IPS-NIHi7 (cell line): ENCODE results near the gene TMEM256.
"Not testable (repeated sequence)": the region's sequence is repeated elsewhere in the genome, so short reads cannot be mapped to it uniquely, and the experiment has no call there.

Experiments used
- DNase-seq: peaks from one replicate; pipeline ENCODE4 v3.0.0; 2012; ENCODE audit warnings: mixed read lengths; ENCODE audit errors: extremely low spot score

Gene TMEM256

DNA sequence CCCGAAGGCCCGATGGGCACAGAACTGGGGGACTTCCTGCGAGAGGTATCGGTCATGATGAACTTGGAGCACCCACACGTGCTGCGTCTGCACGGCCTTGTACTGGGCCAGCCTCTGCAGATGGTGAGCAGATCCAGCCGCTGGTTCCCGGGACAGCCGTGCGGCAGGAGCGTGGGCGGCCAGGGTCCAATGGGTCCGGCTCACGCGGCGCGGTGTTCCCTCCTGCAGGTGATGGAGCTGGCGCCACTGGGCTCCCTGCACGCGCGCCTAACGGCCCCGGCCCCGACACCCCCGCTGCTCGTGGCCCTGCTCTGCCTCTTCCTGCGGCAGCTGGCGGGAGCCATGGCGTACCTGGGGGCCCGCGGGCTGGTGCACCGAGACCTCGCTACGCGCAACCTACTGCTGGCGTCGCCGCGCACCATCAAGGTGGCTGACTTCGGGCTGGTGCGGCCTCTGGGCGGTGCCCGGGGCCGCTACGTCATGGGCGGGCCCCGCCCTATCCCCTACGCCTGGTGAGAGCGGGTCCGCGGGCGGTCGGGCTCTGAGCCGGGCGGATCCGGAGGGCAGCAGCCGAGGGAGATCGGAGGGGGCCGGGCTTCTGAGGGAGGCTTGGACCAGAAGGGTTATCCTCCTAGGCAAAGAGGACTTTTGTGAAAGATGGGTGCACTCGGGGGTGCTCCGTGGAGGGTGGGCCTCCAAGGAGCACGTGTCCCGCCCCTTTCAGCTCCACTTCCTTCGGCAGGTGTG lies 20.0 kb downstream of the TMEM256 start:
- peak; percentile 96 for DNase-seq

DNA sequence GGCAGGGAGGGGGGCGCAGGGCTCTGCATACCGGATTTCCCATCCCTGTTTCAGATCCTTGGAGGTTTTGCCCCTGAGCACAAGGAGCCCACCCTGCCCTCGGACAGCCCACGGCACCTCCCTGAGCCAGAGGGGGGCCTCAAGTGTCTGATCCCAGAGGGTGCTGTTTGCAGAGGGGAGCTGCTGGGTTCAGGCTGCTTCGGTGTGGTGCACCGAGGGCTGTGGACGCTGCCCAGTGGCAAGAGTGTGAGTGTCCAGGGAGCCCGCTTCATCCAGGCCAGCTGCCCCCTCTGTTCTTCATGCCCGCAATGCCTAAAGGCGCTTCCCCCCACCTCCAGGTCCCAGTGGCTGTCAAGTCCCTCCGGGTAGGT lies 20.5 kb downstream of the TMEM256 start:
- DNase-seq: no peak

DNA sequence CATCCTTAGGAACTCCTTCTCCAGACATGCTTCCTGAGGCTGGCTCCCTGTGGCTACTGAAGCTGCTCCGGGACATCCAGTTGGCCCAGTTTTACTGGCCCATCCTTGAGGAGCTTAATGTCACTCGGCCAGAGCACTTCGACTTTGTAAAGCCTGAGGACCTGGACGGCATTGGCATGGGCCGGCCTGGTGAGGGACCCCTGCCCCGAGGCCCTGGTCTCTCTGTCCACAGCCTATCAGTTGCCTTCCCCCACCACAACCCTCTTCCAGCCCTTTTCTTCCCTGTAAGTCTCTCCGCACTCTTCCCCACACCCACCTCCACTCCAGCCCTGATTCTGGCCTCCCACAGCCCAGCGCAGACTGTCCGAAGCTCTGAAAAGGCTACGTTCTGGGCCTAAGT lies 21.0 kb downstream of the TMEM256 start:
- DNase-seq: no peak

DNA sequence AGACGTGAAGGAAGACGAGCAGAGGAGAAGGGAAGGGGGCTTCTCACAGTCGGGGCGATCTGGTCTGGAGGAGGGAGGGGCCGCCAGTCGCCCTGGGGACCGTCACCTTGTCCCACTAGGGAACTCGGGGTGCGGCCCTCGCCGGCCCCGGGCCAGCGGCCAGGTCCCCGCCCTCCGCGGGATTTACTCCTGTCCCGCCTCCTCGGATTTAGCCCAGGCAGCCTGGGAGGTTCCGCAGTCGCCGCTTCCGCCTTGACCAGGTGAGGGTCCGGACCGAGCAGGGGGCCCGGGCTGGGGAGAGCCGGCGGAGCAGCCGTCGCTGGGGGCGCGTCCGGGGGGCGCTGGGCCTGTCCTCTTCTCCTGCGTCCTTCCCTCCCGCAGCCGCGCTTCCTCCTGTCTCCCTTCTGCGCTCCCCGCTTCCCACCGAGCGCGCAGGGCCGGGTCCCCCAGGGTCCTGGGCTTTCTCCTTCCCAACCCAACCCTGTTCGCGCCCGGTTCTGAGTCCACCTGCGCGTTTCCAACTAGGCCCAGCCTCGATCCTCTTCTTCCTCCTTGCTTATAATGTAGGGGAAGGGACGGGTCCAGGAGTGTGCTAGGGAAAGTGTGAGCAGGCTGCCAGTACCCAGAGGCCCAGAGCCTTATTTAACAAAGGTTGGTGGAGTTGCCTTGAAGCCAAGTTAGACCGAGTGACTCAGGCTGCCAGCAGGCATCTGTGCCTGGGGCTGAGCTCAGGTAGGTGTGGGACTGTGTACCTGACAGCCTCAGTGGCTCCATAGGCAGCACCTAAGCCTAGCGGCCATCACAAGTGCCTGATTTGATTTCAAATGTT lies 22.8 kb downstream of the TMEM256 start, which contains the start of gene TNK1:
Gene TNK1, plus strand, starts transcription at position 235 of the 829 bp plus-strand sequence. CDS start 1,838 bp downstream, outside the sequence.
- DNase-seq: peak; percentile 68

DNA sequence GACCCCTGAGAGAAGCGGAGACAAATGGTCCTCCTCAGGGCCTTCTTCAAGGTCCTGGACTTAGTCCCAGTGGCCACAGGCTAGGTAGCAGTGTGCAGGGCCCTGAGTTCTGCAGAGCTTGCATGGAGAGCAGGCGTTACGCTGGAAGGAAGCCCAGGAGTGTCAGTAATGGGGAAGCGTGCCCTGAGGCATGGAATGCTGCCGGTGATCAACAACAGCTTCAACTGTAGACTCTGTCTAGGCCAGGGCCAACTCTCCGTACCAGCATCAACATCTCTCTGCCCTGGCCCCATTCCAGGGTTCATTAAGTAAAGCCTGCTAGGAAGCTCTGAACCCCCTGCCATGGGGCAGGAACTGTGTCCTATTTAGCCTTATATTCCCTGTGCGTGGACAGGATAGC lies 23.6 kb downstream of the TMEM256 start:
- DNase-seq: peak; percentile 35

DNA sequence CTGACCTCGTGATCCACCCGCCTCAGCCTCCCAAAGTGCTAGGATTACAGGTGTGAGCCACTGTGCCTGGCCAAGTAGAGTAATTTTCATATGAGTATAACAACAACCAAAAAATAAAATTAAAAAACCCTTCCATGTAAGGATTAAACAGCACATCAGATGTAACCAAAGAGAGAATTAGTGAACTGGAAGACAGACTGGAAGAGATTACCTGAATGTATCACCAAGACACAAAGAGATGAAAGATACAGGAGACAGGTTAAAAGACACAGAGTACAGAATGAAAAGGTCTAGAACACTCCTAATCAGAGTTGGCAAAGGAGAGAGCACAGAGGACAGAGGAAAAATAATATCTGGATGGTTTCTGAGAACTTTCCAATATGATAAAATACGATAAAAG lies 24.8 kb downstream of the TMEM256 start:
- no peak for DNase-seq

DNA sequence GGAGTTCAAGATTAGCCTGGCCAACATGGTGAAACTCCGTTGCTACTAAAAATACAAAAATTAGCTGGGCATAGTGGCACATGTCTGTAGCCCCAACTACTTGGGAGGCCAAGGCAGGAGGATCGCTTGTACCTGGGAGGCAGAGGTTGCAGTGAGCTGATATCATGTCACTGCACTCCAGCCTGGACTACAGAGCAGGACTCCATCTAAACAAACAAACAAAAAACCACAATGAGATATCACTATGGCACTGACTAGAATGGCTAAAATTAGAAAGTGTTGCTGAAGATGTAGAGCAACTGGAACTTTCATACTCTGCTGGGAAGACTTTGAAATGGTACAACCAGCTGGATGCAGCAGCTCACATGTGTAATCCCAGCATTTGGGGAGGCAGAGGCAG lies 29.5 kb downstream of the TMEM256 start:
- no peak for DNase-seq

DNA sequence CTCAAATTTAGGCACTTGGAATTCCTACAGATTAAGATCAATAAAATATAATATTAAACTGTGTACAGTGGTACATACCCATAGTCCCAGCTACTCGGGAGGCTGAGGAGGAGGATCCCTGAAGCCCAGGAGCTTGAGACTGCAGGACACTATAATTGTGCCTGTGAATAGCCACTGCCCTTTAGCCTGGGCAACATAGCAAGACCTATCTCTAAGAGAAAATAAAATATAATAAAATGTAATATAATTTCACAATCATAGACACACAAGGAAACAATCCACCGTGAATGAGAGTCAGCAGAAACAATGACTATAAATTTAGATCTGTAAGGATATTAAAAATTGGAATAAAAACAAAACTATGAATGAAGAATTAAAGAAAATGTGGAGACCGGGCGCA lies 33.0 kb downstream of the TMEM256 start:
- no peak for DNase-seq

DNA sequence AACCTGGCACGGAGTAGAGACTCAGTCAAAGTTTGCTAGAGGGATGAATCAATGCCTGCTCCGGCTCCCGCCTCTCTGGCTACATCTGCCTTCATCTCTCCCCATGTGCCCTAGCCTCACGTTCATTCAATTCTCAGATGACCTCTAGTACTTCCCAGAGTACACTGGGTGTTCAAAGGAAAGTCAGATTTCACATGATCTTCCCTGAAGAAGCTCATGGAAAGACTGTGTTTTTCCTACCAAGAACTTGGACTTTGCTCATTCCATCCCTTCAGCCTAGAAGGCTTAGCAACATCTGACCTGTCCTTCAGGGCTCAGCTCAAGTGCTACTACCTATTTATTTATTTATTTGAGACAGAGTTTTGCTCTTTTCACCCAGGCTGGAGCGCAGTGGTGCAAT lies 34.1 kb downstream of the TMEM256 start:
- no peak for DNase-seq

DNA sequence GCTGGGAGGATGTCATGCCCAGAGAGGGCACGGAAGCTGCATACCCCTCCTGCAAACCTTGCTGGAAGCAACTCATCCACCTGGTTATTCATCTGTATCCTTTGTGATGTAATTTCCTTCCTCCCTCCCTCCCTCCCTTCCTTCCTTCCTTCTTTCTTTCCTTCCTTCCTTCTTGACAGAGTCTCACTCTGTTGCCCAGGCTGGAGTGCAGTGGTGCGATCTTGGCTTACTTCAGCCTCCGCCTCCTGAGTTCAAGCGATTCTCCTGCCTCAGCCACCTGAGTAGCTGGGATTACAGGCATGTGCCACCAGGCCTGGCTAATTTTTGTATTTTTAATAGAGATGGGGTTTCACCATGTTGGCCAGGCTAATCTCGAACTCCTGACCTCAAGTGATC lies 35.3 kb downstream of the TMEM256 start:
- DNase-seq: not testable (repeated sequence)

DNA sequence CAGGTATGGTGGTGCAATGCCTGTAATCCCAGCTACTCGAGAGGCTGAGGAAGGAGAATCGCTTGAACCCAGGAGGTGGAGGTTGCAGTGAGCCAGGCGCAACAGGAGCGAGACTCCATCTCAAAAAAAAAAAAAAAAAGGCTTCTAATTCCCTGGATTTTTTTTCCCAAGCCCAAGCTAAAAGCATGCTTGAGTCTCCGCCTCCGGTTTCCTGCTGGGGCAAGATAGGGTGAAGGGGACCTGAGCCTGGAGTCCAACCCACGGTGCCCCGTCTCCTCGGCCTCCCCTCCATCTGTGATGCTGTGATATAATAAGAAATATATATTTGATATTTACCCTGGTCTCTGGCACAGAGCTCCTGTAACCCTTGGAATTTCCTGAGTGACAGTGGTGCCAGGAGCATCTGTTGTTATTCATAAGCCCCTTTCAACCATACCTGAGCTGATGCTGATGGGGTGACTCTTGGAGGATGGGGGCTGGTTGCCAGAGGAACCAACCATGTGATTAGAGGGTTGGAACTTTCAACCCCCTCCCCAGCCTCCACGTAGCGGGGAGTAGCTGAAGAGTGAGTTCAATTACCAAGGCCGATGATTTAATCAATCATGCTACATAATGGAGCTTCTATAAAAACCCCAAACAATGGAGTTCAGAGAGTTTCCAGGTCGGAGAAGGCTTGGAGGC lies 35.8 kb downstream of the TMEM256 start:
- no peak for DNase-seq

DNA sequence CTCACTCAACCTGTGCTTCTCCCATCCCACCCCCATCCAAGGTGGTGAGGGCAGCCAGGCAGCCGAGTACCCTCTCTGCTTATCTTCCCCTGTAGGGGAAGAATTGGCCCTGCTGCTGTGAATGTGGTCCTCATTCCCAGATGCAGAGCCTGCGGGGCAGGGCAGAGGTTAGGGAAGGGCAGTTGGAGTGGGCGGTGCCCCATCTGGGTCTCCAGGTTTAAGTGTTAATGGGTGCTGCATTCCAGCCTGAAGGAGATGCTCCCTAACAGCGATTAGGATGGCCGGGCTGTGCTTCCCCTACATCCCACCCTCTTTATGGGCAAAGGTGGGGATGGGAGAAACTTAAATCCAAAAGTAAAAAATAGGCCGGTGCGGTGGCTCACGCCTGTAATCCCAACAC lies 36.8 kb downstream of the TMEM256 start:
- peak; percentile 42 for DNase-seq

DNA sequence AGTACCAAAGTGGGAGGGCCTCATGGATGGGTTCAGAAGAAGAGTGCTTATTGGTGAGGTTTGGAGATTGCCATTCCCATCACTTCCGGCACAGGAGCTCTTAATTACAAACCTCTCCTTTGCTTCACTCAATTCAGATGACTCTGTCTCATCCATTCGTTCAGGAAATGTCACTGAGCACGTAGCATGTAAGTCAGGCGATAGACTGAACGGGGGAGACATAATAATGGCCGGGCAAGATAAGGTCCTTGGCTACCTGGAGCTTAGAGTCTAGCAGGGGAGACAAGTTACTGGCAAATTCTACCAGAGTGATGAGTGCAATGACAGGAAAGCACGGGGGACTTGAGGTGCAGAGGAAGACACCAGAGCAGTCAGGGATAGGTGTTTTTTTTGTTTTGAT lies 37.9 kb downstream of the TMEM256 start:
- DNase-seq: not testable (repeated sequence)

DNA sequence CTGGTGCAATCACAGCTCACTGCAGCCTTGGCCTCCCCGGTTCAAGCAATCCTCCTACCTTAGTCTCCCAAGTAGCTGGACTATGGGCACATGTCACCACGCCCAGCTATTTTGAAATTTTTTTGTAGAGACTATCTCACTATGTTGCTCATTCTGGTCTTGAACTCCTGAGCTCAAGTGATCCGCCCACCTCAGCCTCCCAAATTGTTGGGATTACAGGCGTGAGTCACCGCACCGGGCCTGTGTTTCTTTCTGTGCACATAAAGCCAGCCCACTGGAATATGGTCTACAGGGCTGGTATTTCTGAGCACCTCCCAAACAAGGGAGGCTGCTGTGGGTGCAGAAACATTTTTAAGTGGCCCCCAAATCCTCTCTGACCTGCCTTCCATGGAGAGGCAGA lies 40.6 kb downstream of the TMEM256 start:
- DNase-seq: no peak

DNA sequence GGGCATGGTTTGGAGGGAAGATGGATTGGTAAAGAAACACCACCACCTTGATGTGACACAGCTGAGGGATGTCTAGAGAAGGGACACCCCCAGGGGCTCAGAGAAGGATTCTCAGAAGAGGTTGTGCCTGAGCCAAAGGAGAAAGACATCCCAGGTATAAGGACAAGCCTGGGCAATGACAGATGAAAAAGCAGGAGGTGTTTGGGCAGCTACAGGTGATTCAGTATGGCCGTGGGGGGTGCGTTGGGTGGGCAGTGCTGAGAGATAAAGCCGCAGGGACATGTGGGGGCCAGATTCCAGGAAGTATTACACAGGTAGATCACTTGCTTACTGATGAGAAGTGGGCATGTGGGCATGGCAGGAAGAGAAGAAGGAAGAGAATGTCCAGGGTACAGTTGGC lies 42.0 kb downstream of the TMEM256 start:
- no peak for DNase-seq

DNA sequence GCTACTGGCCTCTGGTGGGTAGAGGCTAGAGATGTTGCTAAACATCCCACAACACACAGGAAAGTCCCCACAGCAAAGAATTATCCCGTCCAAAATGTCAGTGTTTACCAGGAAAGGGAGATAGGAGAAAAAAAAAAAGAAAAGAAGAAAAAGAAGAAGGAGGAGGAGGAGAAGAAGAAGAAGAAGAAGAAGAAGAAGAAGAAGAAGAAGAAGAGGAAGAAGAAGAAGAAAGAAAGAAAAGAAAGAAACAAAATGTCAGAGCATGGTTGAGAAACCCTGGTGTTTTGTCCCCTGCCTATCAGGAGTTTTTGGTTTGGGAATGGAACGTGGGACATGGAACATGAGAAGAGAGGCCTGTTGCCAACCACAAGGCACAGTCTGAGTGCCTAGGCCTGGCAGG lies 46.5 kb downstream of the TMEM256 start:
- DNase-seq: no peak

DNA sequence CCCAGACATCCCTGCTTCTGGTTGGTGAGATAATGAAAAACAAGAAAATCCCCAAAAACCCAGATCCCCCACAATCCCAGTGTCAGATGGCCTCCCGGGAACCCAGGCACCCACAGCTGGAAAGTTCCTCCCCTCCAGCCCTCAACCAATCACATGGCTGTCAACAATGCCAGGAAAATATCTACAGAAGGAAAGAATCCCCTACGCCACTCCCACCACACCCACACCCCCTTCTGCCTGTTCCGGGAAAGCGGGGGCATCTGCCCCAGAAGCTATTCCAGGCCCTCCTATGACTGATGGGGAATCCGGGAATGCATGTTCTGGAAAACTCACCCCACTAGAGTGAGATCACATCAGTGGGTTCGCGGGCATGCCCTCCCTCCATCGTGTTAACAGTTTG lies 47.1 kb downstream of the TMEM256 start:
- DNase-seq: no peak

DNA sequence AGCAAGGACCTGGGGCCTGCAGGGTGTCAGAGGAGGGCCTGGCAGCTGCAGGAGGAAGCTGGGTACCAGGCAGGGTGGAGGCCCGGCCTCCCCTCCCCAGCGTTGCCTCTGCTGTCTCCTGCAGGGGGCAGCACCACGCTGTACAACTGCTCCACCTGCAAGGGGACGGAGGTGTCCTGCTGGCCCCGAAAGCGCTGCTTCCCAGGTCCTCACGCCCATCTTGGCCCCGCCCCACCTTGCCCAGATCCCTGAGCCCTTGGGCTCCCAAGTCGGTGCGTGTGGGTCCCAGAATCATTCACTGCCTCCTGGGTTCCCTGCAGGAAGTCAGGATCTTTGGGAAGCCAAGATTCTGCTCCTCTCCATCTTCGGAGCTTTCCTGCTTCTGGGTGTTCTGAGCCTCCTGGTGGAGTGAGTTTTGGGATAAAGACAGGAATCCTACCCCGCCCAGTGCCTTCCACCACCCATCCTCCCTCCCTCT lies 47.8 kb downstream of the TMEM256 start:
- DNase-seq: peak; percentile 93

DNA sequence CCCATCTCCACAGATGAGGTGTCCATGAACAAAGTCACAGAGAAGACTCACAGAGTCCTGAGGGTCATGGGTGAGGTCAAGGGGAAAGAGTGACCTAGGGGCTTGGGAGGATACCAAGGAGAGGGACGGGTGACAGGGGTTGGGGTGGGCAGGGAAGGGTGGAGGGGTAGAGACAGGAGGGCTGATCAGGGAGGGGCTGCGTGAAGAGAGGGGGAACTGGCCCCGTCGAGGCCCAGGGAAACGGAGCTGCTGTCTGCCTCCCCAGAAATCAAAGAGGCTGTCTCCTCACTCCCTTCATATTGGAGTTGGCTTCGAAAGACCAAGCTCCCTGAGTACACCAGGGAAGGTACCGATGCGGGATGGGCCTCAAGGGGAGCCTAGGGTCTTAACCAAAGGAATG lies 48.3 kb downstream of the TMEM256 start:
- no peak for DNase-seq

DNA sequence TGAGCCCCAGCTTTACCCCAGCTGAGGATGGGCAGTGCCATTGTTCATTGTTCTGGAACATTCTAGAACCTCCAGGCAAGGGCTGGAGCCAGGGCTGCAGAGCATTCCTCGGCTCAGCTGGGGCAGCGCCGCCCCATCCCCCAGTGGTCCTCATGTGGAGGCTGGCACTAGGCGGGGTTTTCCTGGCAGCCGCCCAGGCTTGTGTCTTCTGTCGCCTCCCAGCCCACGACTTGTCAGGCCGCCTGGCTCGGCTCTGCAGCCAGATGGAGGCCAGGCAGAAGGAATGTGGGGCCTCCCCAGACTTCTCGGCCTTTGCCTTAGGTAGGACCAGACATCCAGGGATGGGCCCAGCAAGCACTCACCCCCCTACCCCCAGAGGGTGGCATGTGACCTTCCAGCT lies 48.8 kb downstream of the TMEM256 start, which contains the start of gene TMEM95:
Gene TMEM95, plus strand, starts transcription at position 104 of the 400 bp plus-strand sequence. Its CDS starts 49 bp downstream, at position 153.
- no peak for DNase-seq

DNA sequence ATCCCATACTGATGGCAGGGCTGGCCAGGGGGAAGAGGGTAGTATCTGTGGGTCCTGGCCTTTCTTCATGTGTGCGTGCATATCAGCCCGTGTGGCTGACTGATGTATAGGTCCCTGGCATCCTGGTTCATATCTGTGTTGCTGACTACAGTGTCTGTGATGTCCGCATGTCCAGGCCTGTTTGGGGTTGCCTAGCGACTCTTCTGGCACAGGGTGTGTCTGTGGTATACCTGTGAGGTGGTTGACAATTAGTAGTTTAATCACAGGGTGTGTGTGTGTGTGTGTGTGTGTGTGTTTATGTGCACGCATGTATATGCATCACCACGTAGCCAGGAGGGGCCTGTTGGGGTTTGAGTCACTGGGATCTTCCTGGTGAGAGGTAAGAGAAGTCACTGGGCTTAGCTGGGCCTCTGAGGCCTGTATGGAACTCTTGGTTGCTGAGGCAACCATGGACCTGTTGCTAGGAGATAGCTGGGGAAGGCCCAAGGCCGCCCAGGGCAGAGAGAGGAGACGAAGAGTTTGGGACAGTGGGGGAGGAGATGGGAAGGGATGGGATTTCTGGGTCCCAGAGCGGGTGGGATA lies 49.5 kb downstream of the TMEM256 start:
- no peak for DNase-seq
